PC-9 (cell line): ENCODE measurements around the gene GPR4. TPM values are rescaled to one million over a fixed set of nuclear protein-coding genes. Genes with fewer than 3 reads are reported as not detected.

Experiments used
- BruUV-seq: library from RNA; stranded (reverse); fragments of 400-500 nt; replicated peaks from 2 replicates; lab custom pipeline; 2021; lab: Mats Ljungman, UMichigan
- CTCF ChIA-PET: fragments of 300-600 bp; sonication (Branson Sonifier 250); formaldehyde crosslinking; loops from one replicate; lab custom pipeline; 2022; ENCODE audit warnings: antibody characterized with exemption; lab: Charles Lee
- POLR2A ChIA-PET: fragments of 300-600 bp; sonication (Branson Sonifier 250); formaldehyde crosslinking; loops from one replicate; lab custom pipeline; 2022; ENCODE audit warnings: antibody characterized with exemption; ENCODE audit not compliant: unreplicated experiment; lab: Charles Lee
- DNase-seq, 2 experiments: peaks; one replicate each; pipeline versions ENCODE4 v3.0.0 to v3.0.0-alpha.2; 2015 to 2022; ENCODE audit warnings: mixed read lengths in 1 of 2
- H2AFZ ChIP-seq: fragments of 200-600 bp; sonication (generic); 2 replicates; pipeline ENCODE4 v1.8.1; 2017; ENCODE audit warnings: antibody characterized with exemption
- H3F3A ChIP-seq: fragments of 200-600 bp; sonication (generic); 2 replicates; pipeline ENCODE4 v1.8.1; 2017; ENCODE audit warnings: antibody characterized with exemption, mild to moderate bottlenecking, low read depth; ENCODE audit not compliant: insufficient read depth
- H3K27ac ChIP-seq: fragments of 200-600 bp; sonication (generic); 2 replicates; pipeline ENCODE4 v1.6.1; 2016; ENCODE audit warnings: mixed run types
- H3K27me3 ChIP-seq: fragments of 200-600 bp; sonication (generic); 2 replicates; pipeline ENCODE4 v1.6.1; 2016; ENCODE audit warnings: low read depth, mixed run types; ENCODE audit not compliant: insufficient read depth
- H3K36me3 ChIP-seq: fragments of 200-600 bp; sonication (generic); 2 replicates; pipeline ENCODE4 v1.6.1; 2016; ENCODE audit warnings: low read depth, mixed run types
- H3K4me1 ChIP-seq: fragments of 200-600 bp; sonication (generic); replicated peaks from 2 replicates; pipeline ENCODE4 v1.6.1; 2016; ENCODE audit warnings: mixed run types; ENCODE audit not compliant: insufficient read depth
- H3K4me2 ChIP-seq: fragments of 200-600 bp; sonication (generic); 2 replicates; pipeline ENCODE4 v1.6.1; 2017; ENCODE audit warnings: mixed run types
- H3K4me3 ChIP-seq: fragments of 200-600 bp; sonication (generic); 2 replicates; pipeline ENCODE4 v1.6.1; 2016; ENCODE audit warnings: mixed run types
- H3K79me2 ChIP-seq: fragments of 200-600 bp; sonication (generic); 2 replicates; pipeline ENCODE4 v1.6.1; 2017; ENCODE audit warnings: low read depth, mixed run types
- H3K9me2 ChIP-seq: fragments of 200-600 bp; sonication (generic); 2 replicates; pipeline ENCODE4 v1.8.1; 2017; ENCODE audit warnings: mild to moderate bottlenecking; ENCODE audit not compliant: insufficient read depth
- H3K9me3 ChIP-seq: fragments of 200-600 bp; sonication (generic); 2 replicates; pipeline ENCODE4 v1.8.1; 2016; ENCODE audit warnings: low read depth; ENCODE audit not compliant: insufficient read depth
- H4K20me1 ChIP-seq: fragments of 200-600 bp; sonication (generic); 2 replicates; pipeline ENCODE4 v1.8.1; 2017; ENCODE audit not compliant: insufficient read depth
- CTCF ChIP-seq: fragments of 200-600 bp; sonication (generic); conservative IDR thresholded peaks from 2 replicates; pipeline ENCODE4 v1.6.1; 2017; ENCODE audit warnings: mixed run types, antibody characterized with exemption, mild to moderate bottlenecking, moderate library complexity
- EZH2 ChIP-seq: fragments of 200-600 bp; sonication (generic); IDR thresholded peaks from 2 replicates; pipeline ENCODE4 v1.8.0; 2017; ENCODE audit warnings: antibody characterized with exemption, low read depth
- intact Hi-C: fragments of 100-400 bp; cut with micrococcal nuclease; formaldehyde crosslinking; loops from one replicate; pipeline ENCODE4 v1.10.0; 2022; ENCODE audit not compliant: unreplicated experiment
- total RNA-seq: library from RNA; stranded (reverse); gene quantifications from 2 replicates; pipeline ENCODE4 v1.2.3, GENCODE V29; 2021

GPR4 gene
- total RNA-seq, 1 experiment from 2014 or later = not detected

- POLR2A ChIA-PET = no interaction called here
Measured at GRCh38 chr19:45623984-45624383, 22.0 kb upstream of the GPR4 start.

GRCh38 chr19:45621976-45622503 lies 20.0 kb upstream of the GPR4 start:
- H3K27me3 ChIP-seq = no peaks in the 10 kb centered on the region
- no peaks in the 10 kb centered on the region for H3K9me3 ChIP-seq
- intact Hi-C loops = no loop called here
- H3K27ac ChIP-seq = no peak overlapping the region
- TF ChIP-seq CTCF (no peak), EZH2 (no peak)
- POLR2A ChIA-PET = no interaction called here
- H3F3A ChIP-seq = peaks cover 15% of the 10 kb centered on the region; the same call in 1 of the 2 replicates
- DNase-seq = no peak
- H3K9me2 ChIP-seq = no peaks in the 10 kb centered on the region; the same call in 1 of the 2 replicates
- H4K20me1 ChIP-seq = no peaks in the 10 kb centered on the region
- no peaks in the 10 kb centered on the region for H3K4me1 ChIP-seq
- BruUV-seq = no TSS peak
- H3K4me3 ChIP-seq = no peak overlapping the region
- CTCF ChIA-PET = interaction anchor here (1.0 kb wide), 1 partner anchor 20 kb away, joined by 3 read pairs; no protein-coding TSS in a partner anchor
- H3K36me3 ChIP-seq = peaks cover 5% of the 10 kb centered on the region; the same call in 1 of the 2 replicates
- no peak overlapping the region for H3K4me2 ChIP-seq
- H2AFZ ChIP-seq = no peak overlapping the region
- no peaks in the 10 kb centered on the region for H3K79me2 ChIP-seq

More at GRCh38 chr19:45623984-45624383, 22.0 kb upstream of the GPR4 start:
- CTCF ChIA-PET = no interaction called here
- H3K36me3 ChIP-seq = peaks cover 17% of the 10 kb centered on the region
- no peaks in the 10 kb centered on the region for H3K9me3 ChIP-seq
- no peaks in the 10 kb centered on the region for H3K4me1 ChIP-seq
- H3K27ac ChIP-seq = no peak overlapping the region
- H3K27me3 ChIP-seq = no peaks in the 10 kb centered on the region
- H3K4me3 ChIP-seq = no peak overlapping the region
- H3K9me2 ChIP-seq = no peaks in the 10 kb centered on the region; the same call in 1 of the 2 replicates
- no peak overlapping the region for H3K4me2 ChIP-seq
- TF ChIP-seq CTCF = no peak
- no peak for TF ChIP-seq EZH2
- BruUV-seq = no TSS peak
- intact Hi-C loops = no loop called here
- H2AFZ ChIP-seq = no peak overlapping the region
- peaks cover 6% of the 10 kb centered on the region; the same call in 1 of the 2 replicates for H3F3A ChIP-seq
- H3K79me2 ChIP-seq = no peaks in the 10 kb centered on the region
- no peak for DNase-seq
- H4K20me1 ChIP-seq = no peaks in the 10 kb centered on the region

GRCh38 chr19:45621389-45621788 lies 19.4 kb upstream of the GPR4 start:
- BruUV-seq = no TSS peak
- peaks cover 2% of the 10 kb centered on the region; the same call in 1 of the 2 replicates for H3K36me3 ChIP-seq
- H3K27ac ChIP-seq = no peak overlapping the region
- ChIA-PET POLR2A (no interaction called here), CTCF (no interaction called here)
- no peaks in the 10 kb centered on the region for H3K4me1 ChIP-seq
- no peaks in the 10 kb centered on the region for H4K20me1 ChIP-seq
- intact Hi-C loops = no loop called here
- no peak overlapping the region for H3K4me2 ChIP-seq
- TF ChIP-seq CTCF (no peak), EZH2 (no peak)
- no peak overlapping the region for H3K4me3 ChIP-seq
- no peaks in the 10 kb centered on the region for H3K79me2 ChIP-seq
- peaks cover 22% of the 10 kb centered on the region; the same call in 1 of the 2 replicates for H3F3A ChIP-seq
- H3K27me3 ChIP-seq = no peaks in the 10 kb centered on the region
- no peaks in the 10 kb centered on the region; the same call in 1 of the 2 replicates for H3K9me2 ChIP-seq
- no peak overlapping the region for H2AFZ ChIP-seq
- H3K9me3 ChIP-seq = no peaks in the 10 kb centered on the region
- no peak for DNase-seq
